ENCODE measurements around the gene BOLA2B.
A peak's percentile ranks its signal among the peaks of the same experiment; 100 is the strongest.

BOLA2B gene

DNA sequence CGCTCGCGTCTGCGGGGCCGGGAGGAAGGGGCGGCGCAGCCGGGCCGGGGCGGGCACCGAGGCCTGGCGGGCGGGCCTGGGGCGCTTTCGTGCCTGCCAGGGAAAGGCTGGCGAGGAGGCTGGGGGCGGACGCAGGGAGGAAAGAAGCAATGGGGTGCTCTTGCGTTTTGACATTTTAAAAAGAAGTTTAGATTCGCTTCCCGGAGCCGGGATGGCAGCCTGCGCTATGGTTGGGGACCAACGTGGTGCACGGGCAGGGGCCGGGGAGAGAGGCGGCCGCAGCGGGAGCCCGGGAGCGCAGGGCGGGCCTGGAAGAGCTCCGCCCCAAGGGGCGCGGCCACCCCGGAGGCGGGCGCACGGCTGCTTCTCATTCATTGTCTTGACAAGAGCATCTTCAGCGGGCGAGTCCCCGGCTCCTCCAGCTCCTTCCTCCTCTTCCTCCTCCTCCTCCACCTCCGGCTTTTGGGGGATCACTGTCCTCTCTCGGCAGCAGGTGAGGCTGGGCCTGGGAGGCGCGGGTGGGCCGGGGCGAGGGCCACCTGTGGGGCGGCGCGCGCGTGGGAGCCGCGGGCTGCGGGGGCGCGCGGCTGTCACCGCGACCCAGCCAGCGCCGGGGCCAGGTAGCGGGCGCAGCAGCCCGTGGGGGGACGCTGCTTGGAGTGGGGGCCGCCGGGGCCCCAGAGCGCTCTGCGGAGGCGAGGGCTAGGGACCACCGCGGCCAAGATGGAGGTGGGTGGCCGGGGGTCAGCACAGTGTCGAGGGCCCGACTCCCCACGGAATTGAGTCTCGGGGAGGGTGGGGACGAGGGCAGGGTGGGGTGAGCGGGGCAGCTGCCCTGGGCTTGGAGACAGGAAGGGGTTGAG lies 10.0 kb downstream of the BOLA2B start, which contains the start of gene CORO1A (continued):
- TF ChIP-seq ZNF629 (tag by site-specific recombination; IDR thresholded peaks at IDR 0.05) (0 out of 2 replicates have a peak, but pooled peaks have one; percentile 10), KLF9 (tag by site-specific recombination; IDR thresholded peaks at IDR 0.05; ENCODE audit: low read depth) (peak; percentile 63), ZNF335 (tag by site-specific recombination; conservative IDR thresholded peaks at IDR 0.05) (peak; percentile 98), ZNF530 (tag by site-specific recombination; IDR thresholded peaks at IDR 0.05; ENCODE audit: low read depth) (no peak), SP3 (tag by site-specific recombination; IDR thresholded peaks at IDR 0.05) (peak; percentile 90), ZNF561 (tag by site-specific recombination; IDR thresholded peaks at IDR 0.05; ENCODE audit: borderline replicate concordance) (peak; percentile 81; the same call in 1 of the 2 replicates), ZXDB (tag by site-specific recombination; IDR thresholded peaks at IDR 0.05) (peak; percentile 90), ZNF664 (tag by site-specific recombination; IDR thresholded peaks at IDR 0.05) (no peak), ZNF843 (tag by site-specific recombination; IDR thresholded peaks at IDR 0.05) (no peak), ZFHX2 (tag by site-specific recombination; conservative IDR thresholded peaks at IDR 0.05) (peak; percentile 90), SETDB1 (IDR thresholded peaks at IDR 0.05; ENCODE audit: insufficient read length, low read length) (no peak), ZBTB8A (tag by site-specific recombination; IDR thresholded peaks at IDR 0.05) (peak; percentile 79), EGR2 (tag by site-specific recombination; IDR thresholded peaks at IDR 0.05; ENCODE audit: low read depth) (peak; percentile 85), ZNF600 (tag by site-specific recombination; IDR thresholded peaks at IDR 0.05) (no peak; the same call in 1 of the 2 replicates), ZNF354C (tag by site-specific recombination; IDR thresholded peaks at IDR 0.05; ENCODE audit: borderline replicate concordance, low read depth) (no peak), KLF8 (tag by site-specific recombination; IDR thresholded peaks at IDR 0.05) (peak; percentile 70; the same call in 1 of the 2 replicates), ZIC2 (tag by site-specific recombination; IDR thresholded peaks at IDR 0.05) (peak; percentile 22; the same call in 1 of the 2 replicates), ZNF548 (tag by site-specific recombination; IDR thresholded peaks at IDR 0.05) (no peak), OSR2 (tag by site-specific recombination; IDR thresholded peaks at IDR 0.05) (0 out of 2 replicates have a peak, but pooled peaks have one; percentile 7), ZNF423 (tag by site-specific recombination; IDR thresholded peaks at IDR 0.05) (no peak), KLF16 (tag by site-specific recombination; IDR thresholded peaks at IDR 0.05) (peak; percentile 59; the same call in 1 of the 2 replicates), ZNF514 (tag by site-specific recombination; IDR thresholded peaks at IDR 0.05) (no peak)
- TF ChIP-seq, protein P1, sequence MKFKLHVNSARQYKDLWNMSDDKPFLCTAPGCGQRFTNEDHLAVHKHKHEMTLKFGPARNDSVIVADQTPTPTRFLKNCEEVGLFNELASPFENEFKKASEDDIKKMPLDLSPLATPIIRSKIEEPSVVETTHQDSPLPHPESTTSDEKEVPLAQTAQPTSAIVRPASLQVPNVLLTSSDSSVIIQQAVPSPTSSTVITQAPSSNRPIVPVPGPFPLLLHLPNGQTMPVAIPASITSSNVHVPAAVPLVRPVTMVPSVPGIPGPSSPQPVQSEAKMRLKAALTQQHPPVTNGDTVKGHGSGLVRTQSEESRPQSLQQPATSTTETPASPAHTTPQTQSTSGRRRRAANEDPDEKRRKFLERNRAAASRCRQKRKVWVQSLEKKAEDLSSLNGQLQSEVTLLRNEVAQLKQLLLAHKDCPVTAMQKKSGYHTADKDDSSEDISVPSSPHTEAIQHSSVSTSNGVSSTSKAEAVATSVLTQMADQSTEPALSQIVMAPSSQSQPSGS (tag by site-specific recombination; IDR thresholded peaks at IDR 0.05; ENCODE audit: low read depth), result no peak
- TF ChIP-seq, protein P2, sequence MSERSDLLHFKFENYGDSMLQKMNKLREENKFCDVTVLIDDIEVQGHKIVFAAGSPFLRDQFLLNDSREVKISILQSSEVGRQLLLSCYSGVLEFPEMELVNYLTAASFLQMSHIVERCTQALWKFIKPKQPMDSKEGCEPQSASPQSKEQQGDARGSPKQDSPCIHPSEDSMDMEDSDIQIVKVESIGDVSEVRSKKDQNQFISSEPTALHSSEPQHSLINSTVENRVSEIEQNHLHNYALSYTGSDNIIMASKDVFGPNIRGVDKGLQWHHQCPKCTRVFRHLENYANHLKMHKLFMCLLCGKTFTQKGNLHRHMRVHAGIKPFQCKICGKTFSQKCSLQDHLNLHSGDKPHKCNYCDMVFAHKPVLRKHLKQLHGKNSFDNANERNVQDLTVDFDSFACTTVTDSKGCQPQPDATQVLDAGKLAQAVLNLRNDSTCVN (tag by site-specific recombination; optimal IDR thresholded peaks at IDR 0.05), result peak; percentile 85
- TF ChIP-seq, protein P3, sequence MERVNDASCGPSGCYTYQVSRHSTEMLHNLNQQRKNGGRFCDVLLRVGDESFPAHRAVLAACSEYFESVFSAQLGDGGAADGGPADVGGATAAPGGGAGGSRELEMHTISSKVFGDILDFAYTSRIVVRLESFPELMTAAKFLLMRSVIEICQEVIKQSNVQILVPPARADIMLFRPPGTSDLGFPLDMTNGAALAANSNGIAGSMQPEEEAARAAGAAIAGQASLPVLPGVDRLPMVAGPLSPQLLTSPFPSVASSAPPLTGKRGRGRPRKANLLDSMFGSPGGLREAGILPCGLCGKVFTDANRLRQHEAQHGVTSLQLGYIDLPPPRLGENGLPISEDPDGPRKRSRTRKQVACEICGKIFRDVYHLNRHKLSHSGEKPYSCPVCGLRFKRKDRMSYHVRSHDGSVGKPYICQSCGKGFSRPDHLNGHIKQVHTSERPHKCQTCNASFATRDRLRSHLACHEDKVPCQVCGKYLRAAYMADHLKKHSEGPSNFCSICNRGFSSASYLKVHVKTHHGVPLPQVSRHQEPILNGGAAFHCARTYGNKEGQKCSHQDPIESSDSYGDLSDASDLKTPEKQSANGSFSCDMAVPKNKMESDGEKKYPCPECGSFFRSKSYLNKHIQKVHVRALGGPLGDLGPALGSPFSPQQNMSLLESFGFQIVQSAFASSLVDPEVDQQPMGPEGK (tag by site-specific recombination; IDR thresholded peaks at IDR 0.05), result peak; percentile 80
- TF ChIP-seq, protein P4, sequence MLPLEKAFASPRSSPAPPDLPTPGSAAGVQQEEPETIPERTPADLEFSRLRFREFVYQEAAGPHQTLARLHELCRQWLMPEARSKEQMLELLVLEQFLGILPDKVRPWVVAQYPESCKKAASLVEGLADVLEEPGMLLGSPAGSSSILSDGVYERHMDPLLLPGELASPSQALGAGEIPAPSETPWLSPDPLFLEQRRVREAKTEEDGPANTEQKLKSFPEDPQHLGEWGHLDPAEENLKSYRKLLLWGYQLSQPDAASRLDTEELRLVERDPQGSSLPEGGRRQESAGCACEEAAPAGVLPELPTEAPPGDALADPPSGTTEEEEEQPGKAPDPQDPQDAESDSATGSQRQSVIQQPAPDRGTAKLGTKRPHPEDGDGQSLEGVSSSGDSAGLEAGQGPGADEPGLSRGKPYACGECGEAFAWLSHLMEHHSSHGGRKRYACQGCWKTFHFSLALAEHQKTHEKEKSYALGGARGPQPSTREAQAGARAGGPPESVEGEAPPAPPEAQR (tag by site-specific recombination; IDR thresholded peaks at IDR 0.05), result no peak
- TF ChIP-seq, protein P5, sequence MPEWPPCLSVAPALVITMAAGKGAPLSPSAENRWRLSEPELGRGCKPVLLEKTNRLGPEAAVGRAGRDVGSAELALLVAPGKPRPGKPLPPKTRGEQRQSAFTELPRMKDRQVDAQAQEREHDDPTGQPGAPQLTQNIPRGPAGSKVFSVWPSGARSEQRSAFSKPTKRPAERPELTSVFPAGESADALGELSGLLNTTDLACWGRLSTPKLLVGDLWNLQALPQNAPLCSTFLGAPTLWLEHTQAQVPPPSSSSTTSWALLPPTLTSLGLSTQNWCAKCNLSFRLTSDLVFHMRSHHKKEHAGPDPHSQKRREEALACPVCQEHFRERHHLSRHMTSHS (tag by site-specific recombination; IDR thresholded peaks at IDR 0.05), result no peak
